Upper lobe of left lung (tissue), 4 donors: ENCODE measurements around the gene APAF1.

ENCODE experiments used
- EP300 ChIP-seq, 4 donors: sonication (generic); formaldehyde crosslinking; IDR thresholded peaks; one replicate each; pipeline ENCODE4 v1.5.1; 2017; ENCODE audit warnings: antibody characterized with exemption in 4 of 4, control low read depth in 2 of 4
- POLR2A ChIP-seq, 4 donors: fragments of 450-650 bp; IDR thresholded peaks; one replicate each; pipeline ENCODE4 v1.5.1; 2016 to 2017; ENCODE audit warnings: antibody characterized with exemption in 4 of 4, mild to moderate bottlenecking in 2 of 4
- POLR2AphosphoS5 ChIP-seq, 2 donors: sonication (generic); formaldehyde crosslinking; IDR thresholded peaks; one replicate each; pipeline ENCODE4 v1.5.1; 2017; ENCODE audit warnings: antibody characterized with exemption in 2 of 2
- TF ChIP-seq, protein P1 (sequence below), 6 experiments: fragments of 450-650 bp in 4 of 6; fragments of 200-600 bp in 2 of 6; sonication (generic) in 2 of 6; IDR thresholded peaks; one replicate each; pipeline ENCODE4 v1.5.1; 2016 to 2019; ENCODE audit warnings: antibody characterized with exemption in 6 of 6

DNA sequence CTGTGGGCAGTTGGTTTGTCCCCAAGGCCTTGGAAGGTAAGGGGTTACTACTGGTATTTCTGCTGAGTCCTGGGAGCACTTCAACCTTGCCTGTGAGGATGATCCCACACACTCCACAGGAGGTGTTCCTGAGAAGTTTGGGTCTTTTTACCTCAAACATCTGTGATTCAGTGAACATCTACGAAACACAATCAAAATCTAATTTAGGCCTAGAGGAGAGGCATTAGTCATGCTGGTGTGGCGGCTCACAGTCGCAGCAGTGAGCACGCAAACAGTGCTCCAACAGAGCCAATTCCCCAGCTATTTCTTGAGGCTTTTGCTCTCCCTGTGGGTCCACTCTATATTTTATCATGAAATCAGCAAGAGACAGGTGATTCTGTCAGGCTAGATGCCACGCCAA, 107.6 kb downstream of the APAF1 start:
- TF ChIP-seq POLR2A (IDR thresholded peaks at IDR 0.05) (no peak), EP300 (IDR thresholded peaks at IDR 0.05) (no peak), POLR2AphosphoS5 (IDR thresholded peaks at IDR 0.05) (no peak)
- TF ChIP-seq, protein P1, sequence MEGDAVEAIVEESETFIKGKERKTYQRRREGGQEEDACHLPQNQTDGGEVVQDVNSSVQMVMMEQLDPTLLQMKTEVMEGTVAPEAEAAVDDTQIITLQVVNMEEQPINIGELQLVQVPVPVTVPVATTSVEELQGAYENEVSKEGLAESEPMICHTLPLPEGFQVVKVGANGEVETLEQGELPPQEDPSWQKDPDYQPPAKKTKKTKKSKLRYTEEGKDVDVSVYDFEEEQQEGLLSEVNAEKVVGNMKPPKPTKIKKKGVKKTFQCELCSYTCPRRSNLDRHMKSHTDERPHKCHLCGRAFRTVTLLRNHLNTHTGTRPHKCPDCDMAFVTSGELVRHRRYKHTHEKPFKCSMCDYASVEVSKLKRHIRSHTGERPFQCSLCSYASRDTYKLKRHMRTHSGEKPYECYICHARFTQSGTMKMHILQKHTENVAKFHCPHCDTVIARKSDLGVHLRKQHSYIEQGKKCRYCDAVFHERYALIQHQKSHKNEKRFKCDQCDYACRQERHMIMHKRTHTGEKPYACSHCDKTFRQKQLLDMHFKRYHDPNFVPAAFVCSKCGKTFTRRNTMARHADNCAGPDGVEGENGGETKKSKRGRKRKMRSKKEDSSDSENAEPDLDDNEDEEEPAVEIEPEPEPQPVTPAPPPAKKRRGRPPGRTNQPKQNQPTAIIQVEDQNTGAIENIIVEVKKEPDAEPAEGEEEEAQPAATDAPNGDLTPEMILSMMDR (IDR thresholded peaks at IDR 0.05), result no peak
